Measurements from ENCODE around the gene PRPH. TPM values are rescaled to one million over a fixed set of nuclear protein-coding genes. Genes with fewer than 3 reads are reported as not detected.

Gene PRPH
- total and polyA plus RNA-seq, 9 of the 15 experiments (the other 6 are each of a cell fraction or from before 2014, with no cell fraction given), result 0.27 to 1.9 (median 1.3) TPM; not detected in 1

- TF ChIP-seq ZBTB40 (IDR thresholded peaks at IDR 0.05) (no peak), ZBTB40 (CRISPR knock-in tag; IDR thresholded peaks at IDR 0.05) (peak; percentile 49; the same call in 1 of the 2 replicates), ZNF589 (CRISPR knock-in tag; IDR thresholded peaks at IDR 0.05; ENCODE audit: low read depth) (no peak), CREB3L1 (IDR thresholded peaks at IDR 0.05; ENCODE audit: borderline replicate concordance, low read depth) (no peak), FOXM1 (IDR thresholded peaks at IDR 0.05; ENCODE audit: low read depth) (no peak), FOXM1 (CRISPR knock-in tag; IDR thresholded peaks at IDR 0.05; ENCODE audit: low read depth) (no peak), ZNF766 (CRISPR knock-in tag; conservative IDR thresholded peaks at IDR 0.05) (no peak), HIVEP1 (CRISPR knock-in tag; IDR thresholded peaks at IDR 0.05) (no peak), IRF2 (CRISPR knock-in tag; IDR thresholded peaks at IDR 0.05) (no peak), TFAP4 (CRISPR knock-in tag; IDR thresholded peaks at IDR 0.05; ENCODE audit: borderline replicate concordance) (peak; percentile 19; the same call in 1 of the 2 replicates), PBX2 (CRISPR knock-in tag; IDR thresholded peaks at IDR 0.05; ENCODE audit: low read depth) (no peak), PBX2 (tag; conservative IDR thresholded peaks at IDR 0.05; ENCODE audit: low read depth) (no peak)
Measured at GRCh38 chr12:49272790-49273725, 21.9 kb upstream of the PRPH start (continued).

All from K562 (cell line).